Measurements from ENCODE around the gene PPARG.

Gene PPARG

GRCh38 chr3:12408984-12409683 is 120.3 kb downstream of the PPARG start:
- no peak for FAIRE-seq

GRCh38 chr3:12409684-12410596 is 121.1 kb downstream of the PPARG start:
- no peak for TF ChIP-seq CTCF (IDR thresholded peaks at IDR 0.05; ENCODE audit: insufficient read depth, missing control alignments)
- DNase-seq (ENCODE audit: insufficient read length, low spot score) = no peak
- FAIRE-seq = no peak

More at GRCh38 chr3:12408984-12409683, 120.3 kb downstream of the PPARG start:
- no peak for DNase-seq (ENCODE audit: insufficient read length, low spot score)
- no peak for TF ChIP-seq CTCF (IDR thresholded peaks at IDR 0.05; ENCODE audit: insufficient read depth, missing control alignments)

GRCh38 chr3:12413721-12414255 is 124.9 kb downstream of the PPARG start:
- no peak for DNase-seq (ENCODE audit: insufficient read length, low spot score)
- no peak for FAIRE-seq

GRCh38 chr3:12415014-12415680 is 126.3 kb downstream of the PPARG start:
- DNase-seq (ENCODE audit: insufficient read length, low spot score) (no peak), FAIRE-seq (no peak)
- no peak for TF ChIP-seq CTCF (IDR thresholded peaks at IDR 0.05; ENCODE audit: insufficient read depth, missing control alignments)

More at GRCh38 chr3:12413721-12414255, 124.9 kb downstream of the PPARG start:
- TF ChIP-seq CTCF (IDR thresholded peaks at IDR 0.05; ENCODE audit: insufficient read depth, missing control alignments) = no peak

GRCh38 chr3:12416731-12417130 is 127.9 kb downstream of the PPARG start:
- FAIRE-seq (no peak), DNase-seq (ENCODE audit: insufficient read length, low spot score) (no peak)
- TF ChIP-seq CTCF (IDR thresholded peaks at IDR 0.05; ENCODE audit: insufficient read depth, missing control alignments) = no peak

- FAIRE-seq (no peak), DNase-seq (ENCODE audit: insufficient read length, low spot score) (no peak)
- TF ChIP-seq CTCF (IDR thresholded peaks at IDR 0.05; ENCODE audit: insufficient read depth, missing control alignments) = no peak
These were observed 131.5 kb downstream of the PPARG start for GRCh38 chr3:12420393-12420792.

All from D721Med (cell line).